Epithelial cell of proximal tubule (primary cell): ENCODE data around the gene RASGEF1C. TPM values are rescaled to one million over a fixed set of nuclear protein-coding genes. Genes with fewer than 3 reads are reported as not detected.

Source experiments
- DNase-seq: peaks from one replicate; pipeline ENCODE4 v3.0.0-alpha.2; 2011; ENCODE audit warnings: low read depth
- H3K4me3 ChIP-seq: 2 replicates; pipeline ENCODE4 v1.5.1; 2011; ENCODE audit warnings: low read depth, mild to moderate bottlenecking, low read length
- total RNA-seq: library from RNA; depleted of rRNA; stranded (reverse); fragments of >200 nt; gene quantifications from 2 replicates; pipeline ENCODE4 v1.2.3, GENCODE V29; 2015
- TF ChIP-seq, protein P1 (sequence below): conservative IDR thresholded peaks from 2 replicates; pipeline ENCODE4 v1.5.1; 2012; ENCODE audit warnings: low read depth, mild to moderate bottlenecking, low read length

The RASGEF1C gene
- total RNA-seq, 1 donor from 2014 or later, result not detected

- H3K4me3 ChIP-seq, result no peak overlapping the region
- no peak for DNase-seq
- TF ChIP-seq, protein P1, sequence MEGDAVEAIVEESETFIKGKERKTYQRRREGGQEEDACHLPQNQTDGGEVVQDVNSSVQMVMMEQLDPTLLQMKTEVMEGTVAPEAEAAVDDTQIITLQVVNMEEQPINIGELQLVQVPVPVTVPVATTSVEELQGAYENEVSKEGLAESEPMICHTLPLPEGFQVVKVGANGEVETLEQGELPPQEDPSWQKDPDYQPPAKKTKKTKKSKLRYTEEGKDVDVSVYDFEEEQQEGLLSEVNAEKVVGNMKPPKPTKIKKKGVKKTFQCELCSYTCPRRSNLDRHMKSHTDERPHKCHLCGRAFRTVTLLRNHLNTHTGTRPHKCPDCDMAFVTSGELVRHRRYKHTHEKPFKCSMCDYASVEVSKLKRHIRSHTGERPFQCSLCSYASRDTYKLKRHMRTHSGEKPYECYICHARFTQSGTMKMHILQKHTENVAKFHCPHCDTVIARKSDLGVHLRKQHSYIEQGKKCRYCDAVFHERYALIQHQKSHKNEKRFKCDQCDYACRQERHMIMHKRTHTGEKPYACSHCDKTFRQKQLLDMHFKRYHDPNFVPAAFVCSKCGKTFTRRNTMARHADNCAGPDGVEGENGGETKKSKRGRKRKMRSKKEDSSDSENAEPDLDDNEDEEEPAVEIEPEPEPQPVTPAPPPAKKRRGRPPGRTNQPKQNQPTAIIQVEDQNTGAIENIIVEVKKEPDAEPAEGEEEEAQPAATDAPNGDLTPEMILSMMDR, result no peak
Observed at GRCh38 chr5:180122875-180123274, 86.1 kb downstream of the RASGEF1C start.

GRCh38 chr5:180121826-180122413, 87.1 kb downstream of the RASGEF1C start:
- TF ChIP-seq, protein P1, result no peak
- H3K4me3 ChIP-seq, result no peak overlapping the region
- DNase-seq, result no peak

- H3K4me3 ChIP-seq, result no peak overlapping the region
- TF ChIP-seq, protein P1, result no peak
- DNase-seq, result no peak
Observed at GRCh38 chr5:180120237-180121101, 88.5 kb downstream of the RASGEF1C start.

DNA sequence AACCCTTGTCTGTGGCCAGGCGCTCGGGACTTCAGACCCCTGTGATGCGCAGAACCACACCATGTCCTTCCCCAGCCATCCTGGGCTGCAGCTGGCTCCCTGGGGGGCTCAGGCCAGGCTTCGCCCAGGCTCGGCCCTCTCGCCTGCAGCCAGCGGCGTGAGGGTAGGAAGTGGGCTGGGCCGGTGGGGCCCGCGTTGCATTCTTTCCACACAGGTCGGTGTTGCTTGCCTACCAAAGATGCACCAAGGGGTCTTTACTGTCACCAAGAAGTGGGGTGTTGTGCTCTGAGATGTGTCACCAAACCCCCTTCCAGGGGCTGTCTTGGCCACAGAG, 89.1 kb downstream of the RASGEF1C start:
- TF ChIP-seq, protein P1, result no peak
- DNase-seq, result no peak
- no peak overlapping the region for H3K4me3 ChIP-seq

GRCh38 chr5:180119031-180119902, 89.7 kb downstream of the RASGEF1C start:
- no peak for DNase-seq
- TF ChIP-seq, protein P1, result no peak
- H3K4me3 ChIP-seq, result no peak overlapping the region

- H3K4me3 ChIP-seq, result no peak overlapping the region
- TF ChIP-seq, protein P1, result no peak
- DNase-seq, result no peak
Observed at GRCh38 chr5:180118391-180118791, 90.6 kb downstream of the RASGEF1C start.
